HEK293 (cell line): ENCODE data around the gene RGS9.

ENCODE experiments used
- HOXA7 ChIP-seq: sonication (generic); formaldehyde crosslinking; IDR thresholded peaks from 2 replicates; pipeline ENCODE4 v1.8.1; 2022; ENCODE audit warnings: missing genetic modification reagents, borderline replicate concordance
- TCF7L2 ChIP-seq: IDR thresholded peaks from 2 replicates; pipeline ENCODE4 v1.6.1; 2011; ENCODE audit warnings: low read depth, mild to moderate bottlenecking, inconsistent platforms, low read length, moderate library complexity, borderline replicate concordance
- ZBTB1 ChIP-seq: fragments of 450-650 bp; formaldehyde crosslinking; IDR thresholded peaks from 2 replicates; pipeline ENCODE4 v1.5.1; 2016; ENCODE audit warnings: missing biosample characterization, missing genetic modification characterization
- ZBTB21 ChIP-seq: fragments of 450-650 bp; formaldehyde crosslinking; IDR thresholded peaks from 2 replicates; pipeline ENCODE4 v1.5.1; 2017; ENCODE audit warnings: missing biosample characterization, missing genetic modification characterization
- ZNF175 ChIP-seq: fragments of 450-650 bp; formaldehyde crosslinking; IDR thresholded peaks from 2 replicates; pipeline ENCODE4 v1.5.1; 2016; ENCODE audit warnings: missing biosample characterization, missing genetic modification characterization
- ZNF707 ChIP-seq: fragments of 450-650 bp; formaldehyde crosslinking; IDR thresholded peaks from 2 replicates; pipeline ENCODE4 v1.5.1; 2016; ENCODE audit warnings: missing biosample characterization, missing genetic modification characterization
- ZNF792 ChIP-seq: fragments of 450-650 bp; formaldehyde crosslinking; IDR thresholded peaks from 2 replicates; pipeline ENCODE4 v1.5.1; 2016; ENCODE audit warnings: missing biosample characterization, missing genetic modification characterization
- TF ChIP-seq, protein P1 (sequence below): fragments of 450-650 bp; formaldehyde crosslinking; IDR thresholded peaks from 2 replicates; pipeline ENCODE4 v1.5.1; 2016; ENCODE audit warnings: missing biosample characterization, missing genetic modification characterization
- TF ChIP-seq, protein P2 (sequence below): fragments of 450-650 bp; formaldehyde crosslinking; conservative IDR thresholded peaks from 2 replicates; pipeline ENCODE4 v1.5.1; 2016; ENCODE audit warnings: low read depth, missing biosample characterization, missing genetic modification characterization
- TF ChIP-seq, protein P3 (sequence below): fragments of 450-650 bp; formaldehyde crosslinking; IDR thresholded peaks from 2 replicates; pipeline ENCODE4 v1.5.1; 2016; ENCODE audit warnings: missing biosample characterization, missing genetic modification characterization
- TF ChIP-seq, protein P4 (sequence below): fragments of 450-650 bp; formaldehyde crosslinking; IDR thresholded peaks from 2 replicates; pipeline ENCODE4 v1.5.1; 2016; ENCODE audit warnings: missing biosample characterization, missing genetic modification characterization, borderline replicate concordance
- TF ChIP-seq, protein P5 (sequence below): fragments of 450-650 bp; formaldehyde crosslinking; IDR thresholded peaks from 2 replicates; pipeline ENCODE4 v1.5.1; 2016; ENCODE audit warnings: missing biosample characterization, missing genetic modification characterization

DNA sequence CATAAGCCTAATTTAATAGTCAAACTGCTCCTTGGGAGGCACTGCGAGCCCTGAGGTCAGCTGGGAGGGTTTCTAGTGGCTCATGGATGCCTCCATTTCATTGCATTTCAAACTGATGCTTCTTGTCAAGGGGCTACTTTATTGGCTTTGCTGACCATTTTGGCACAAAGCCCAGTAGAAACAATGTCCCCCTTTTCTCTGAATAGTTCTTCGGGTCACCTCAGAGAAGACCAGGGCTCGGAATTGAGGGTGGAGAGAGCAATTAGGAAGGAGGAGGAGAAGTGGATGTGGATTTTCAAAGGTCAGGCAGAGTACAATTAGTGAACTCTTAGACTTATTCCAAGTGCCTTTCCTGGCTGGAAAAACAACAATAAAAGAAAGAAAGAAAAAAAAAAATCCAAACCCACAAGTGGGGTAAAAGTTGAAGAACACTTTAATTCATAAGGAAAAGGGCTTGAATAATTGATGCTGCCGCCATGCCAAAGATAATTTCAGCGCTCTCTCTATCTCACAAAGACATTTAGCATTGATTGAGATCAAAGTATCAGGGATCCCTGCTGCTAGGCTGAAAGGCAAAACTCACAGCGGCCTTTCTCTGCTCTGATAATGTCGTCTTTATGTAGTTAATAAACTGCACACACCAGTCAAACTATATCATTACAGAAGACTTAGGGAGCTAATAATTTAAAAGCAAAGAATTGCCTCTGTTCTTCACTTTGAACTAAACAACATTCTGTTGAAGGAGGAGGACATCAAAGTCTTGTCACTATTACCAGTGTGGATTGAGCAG lies 122.7 kb downstream of the RGS9 start:
- TF ChIP-seq, protein P1, sequence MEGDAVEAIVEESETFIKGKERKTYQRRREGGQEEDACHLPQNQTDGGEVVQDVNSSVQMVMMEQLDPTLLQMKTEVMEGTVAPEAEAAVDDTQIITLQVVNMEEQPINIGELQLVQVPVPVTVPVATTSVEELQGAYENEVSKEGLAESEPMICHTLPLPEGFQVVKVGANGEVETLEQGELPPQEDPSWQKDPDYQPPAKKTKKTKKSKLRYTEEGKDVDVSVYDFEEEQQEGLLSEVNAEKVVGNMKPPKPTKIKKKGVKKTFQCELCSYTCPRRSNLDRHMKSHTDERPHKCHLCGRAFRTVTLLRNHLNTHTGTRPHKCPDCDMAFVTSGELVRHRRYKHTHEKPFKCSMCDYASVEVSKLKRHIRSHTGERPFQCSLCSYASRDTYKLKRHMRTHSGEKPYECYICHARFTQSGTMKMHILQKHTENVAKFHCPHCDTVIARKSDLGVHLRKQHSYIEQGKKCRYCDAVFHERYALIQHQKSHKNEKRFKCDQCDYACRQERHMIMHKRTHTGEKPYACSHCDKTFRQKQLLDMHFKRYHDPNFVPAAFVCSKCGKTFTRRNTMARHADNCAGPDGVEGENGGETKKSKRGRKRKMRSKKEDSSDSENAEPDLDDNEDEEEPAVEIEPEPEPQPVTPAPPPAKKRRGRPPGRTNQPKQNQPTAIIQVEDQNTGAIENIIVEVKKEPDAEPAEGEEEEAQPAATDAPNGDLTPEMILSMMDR = no peak
- TF ChIP-seq HOXA7 (CRISPR knock-in tag) = no peak
- no peak for TF ChIP-seq TCF7L2
- TF ChIP-seq, protein P2, sequence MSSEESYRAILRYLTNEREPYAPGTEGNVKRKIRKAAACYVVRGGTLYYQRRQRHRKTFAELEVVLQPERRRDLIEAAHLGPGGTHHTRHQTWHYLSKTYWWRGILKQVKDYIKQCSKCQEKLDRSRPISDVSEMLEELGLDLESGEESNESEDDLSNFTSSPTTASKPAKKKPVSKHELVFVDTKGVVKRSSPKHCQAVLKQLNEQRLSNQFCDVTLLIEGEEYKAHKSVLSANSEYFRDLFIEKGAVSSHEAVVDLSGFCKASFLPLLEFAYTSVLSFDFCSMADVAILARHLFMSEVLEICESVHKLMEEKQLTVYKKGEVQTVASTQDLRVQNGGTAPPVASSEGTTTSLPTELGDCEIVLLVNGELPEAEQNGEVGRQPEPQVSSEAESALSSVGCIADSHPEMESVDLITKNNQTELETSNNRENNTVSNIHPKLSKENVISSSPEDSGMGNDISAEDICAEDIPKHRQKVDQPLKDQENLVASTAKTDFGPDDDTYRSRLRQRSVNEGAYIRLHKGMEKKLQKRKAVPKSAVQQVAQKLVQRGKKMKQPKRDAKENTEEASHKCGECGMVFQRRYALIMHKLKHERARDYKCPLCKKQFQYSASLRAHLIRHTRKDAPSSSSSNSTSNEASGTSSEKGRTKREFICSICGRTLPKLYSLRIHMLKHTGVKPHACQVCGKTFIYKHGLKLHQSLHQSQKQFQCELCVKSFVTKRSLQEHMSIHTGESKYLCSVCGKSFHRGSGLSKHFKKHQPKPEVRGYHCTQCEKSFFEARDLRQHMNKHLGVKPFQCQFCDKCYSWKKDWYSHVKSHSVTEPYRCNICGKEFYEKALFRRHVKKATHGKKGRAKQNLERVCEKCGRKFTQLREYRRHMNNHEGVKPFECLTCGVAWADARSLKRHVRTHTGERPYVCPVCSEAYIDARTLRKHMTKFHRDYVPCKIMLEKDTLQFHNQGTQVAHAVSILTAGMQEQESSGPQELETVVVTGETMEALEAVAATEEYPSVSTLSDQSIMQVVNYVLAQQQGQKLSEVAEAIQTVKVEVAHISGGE (tag by site-specific recombination) = no peak
- no peak for TF ChIP-seq ZBTB1
- no peak for TF ChIP-seq ZBTB21 (tag by site-specific recombination)
- TF ChIP-seq ZNF175 (tag by site-specific recombination) = no peak
- TF ChIP-seq, protein P3, sequence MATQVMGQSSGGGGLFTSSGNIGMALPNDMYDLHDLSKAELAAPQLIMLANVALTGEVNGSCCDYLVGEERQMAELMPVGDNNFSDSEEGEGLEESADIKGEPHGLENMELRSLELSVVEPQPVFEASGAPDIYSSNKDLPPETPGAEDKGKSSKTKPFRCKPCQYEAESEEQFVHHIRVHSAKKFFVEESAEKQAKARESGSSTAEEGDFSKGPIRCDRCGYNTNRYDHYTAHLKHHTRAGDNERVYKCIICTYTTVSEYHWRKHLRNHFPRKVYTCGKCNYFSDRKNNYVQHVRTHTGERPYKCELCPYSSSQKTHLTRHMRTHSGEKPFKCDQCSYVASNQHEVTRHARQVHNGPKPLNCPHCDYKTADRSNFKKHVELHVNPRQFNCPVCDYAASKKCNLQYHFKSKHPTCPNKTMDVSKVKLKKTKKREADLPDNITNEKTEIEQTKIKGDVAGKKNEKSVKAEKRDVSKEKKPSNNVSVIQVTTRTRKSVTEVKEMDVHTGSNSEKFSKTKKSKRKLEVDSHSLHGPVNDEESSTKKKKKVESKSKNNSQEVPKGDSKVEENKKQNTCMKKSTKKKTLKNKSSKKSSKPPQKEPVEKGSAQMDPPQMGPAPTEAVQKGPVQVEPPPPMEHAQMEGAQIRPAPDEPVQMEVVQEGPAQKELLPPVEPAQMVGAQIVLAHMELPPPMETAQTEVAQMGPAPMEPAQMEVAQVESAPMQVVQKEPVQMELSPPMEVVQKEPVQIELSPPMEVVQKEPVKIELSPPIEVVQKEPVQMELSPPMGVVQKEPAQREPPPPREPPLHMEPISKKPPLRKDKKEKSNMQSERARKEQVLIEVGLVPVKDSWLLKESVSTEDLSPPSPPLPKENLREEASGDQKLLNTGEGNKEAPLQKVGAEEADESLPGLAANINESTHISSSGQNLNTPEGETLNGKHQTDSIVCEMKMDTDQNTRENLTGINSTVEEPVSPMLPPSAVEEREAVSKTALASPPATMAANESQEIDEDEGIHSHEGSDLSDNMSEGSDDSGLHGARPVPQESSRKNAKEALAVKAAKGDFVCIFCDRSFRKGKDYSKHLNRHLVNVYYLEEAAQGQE (tag by site-specific recombination) = no peak
- TF ChIP-seq, protein P4, sequence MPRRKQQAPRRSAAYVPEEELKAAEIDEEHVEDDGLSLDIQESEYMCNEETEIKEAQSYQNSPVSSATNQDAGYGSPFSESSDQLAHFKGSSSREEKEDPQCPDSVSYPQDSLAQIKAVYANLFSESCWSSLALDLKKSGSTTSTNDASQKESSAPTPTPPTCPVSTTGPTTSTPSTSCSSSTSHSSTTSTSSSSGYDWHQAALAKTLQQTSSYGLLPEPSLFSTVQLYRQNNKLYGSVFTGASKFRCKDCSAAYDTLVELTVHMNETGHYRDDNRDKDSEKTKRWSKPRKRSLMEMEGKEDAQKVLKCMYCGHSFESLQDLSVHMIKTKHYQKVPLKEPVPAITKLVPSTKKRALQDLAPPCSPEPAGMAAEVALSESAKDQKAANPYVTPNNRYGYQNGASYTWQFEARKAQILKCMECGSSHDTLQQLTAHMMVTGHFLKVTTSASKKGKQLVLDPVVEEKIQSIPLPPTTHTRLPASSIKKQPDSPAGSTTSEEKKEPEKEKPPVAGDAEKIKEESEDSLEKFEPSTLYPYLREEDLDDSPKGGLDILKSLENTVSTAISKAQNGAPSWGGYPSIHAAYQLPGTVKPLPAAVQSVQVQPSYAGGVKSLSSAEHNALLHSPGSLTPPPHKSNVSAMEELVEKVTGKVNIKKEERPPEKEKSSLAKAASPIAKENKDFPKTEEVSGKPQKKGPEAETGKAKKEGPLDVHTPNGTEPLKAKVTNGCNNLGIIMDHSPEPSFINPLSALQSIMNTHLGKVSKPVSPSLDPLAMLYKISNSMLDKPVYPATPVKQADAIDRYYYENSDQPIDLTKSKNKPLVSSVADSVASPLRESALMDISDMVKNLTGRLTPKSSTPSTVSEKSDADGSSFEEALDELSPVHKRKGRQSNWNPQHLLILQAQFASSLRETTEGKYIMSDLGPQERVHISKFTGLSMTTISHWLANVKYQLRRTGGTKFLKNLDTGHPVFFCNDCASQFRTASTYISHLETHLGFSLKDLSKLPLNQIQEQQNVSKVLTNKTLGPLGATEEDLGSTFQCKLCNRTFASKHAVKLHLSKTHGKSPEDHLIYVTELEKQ (tag by site-specific recombination) = no peak
- TF ChIP-seq, protein P5, sequence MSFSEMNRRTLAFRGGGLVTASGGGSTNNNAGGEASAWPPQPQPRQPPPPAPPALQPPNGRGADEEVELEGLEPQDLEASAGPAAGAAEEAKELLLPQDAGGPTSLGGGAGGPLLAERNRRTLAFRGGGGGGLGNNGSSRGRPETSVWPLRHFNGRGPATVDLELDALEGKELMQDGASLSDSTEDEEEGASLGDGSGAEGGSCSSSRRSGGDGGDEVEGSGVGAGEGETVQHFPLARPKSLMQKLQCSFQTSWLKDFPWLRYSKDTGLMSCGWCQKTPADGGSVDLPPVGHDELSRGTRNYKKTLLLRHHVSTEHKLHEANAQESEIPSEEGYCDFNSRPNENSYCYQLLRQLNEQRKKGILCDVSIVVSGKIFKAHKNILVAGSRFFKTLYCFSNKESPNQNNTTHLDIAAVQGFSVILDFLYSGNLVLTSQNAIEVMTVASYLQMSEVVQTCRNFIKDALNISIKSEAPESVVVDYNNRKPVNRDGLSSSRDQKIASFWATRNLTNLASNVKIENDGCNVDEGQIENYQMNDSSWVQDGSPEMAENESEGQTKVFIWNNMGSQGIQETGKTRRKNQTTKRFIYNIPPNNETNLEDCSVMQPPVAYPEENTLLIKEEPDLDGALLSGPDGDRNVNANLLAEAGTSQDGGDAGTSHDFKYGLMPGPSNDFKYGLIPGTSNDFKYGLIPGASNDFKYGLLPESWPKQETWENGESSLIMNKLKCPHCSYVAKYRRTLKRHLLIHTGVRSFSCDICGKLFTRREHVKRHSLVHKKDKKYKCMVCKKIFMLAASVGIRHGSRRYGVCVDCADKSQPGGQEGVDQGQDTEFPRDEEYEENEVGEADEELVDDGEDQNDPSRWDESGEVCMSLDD (tag by site-specific recombination) = no peak
- TF ChIP-seq ZNF792 = no peak
- TF ChIP-seq ZNF707 = no peak
